Liver (tissue), 9 donors: ENCODE measurements around the gene SMC1A. TPM values are rescaled to one million over a fixed set of nuclear protein-coding genes. Genes with fewer than 3 reads are reported as not detected.

Experiments
- DNase-seq: peaks from one replicate; pipeline ENCODE4 v3.0.0-alpha.2; 2017; ENCODE audit warnings: low spot score
- H3K27ac ChIP-seq, 2 donors: one replicate each; pipeline ENCODE4 v1.7.0; 2013; ENCODE audit warnings: inconsistent platforms in 2 of 2, low read length in 2 of 2, control low read depth in 1 of 2, low read depth in 1 of 2, mild to moderate bottlenecking in 1 of 2
- H3K27me3 ChIP-seq, 4 donors: one replicate each; pipeline versions ENCODE4 v1.6.1 to v1.7.0; 2013; ENCODE audit warnings: low read length in 3 of 4, inconsistent platforms in 1 of 4, mild to moderate bottlenecking in 1 of 4, moderate library complexity in 1 of 4; ENCODE audit not compliant: control insufficient read depth in 4 of 4, insufficient read depth in 4 of 4
- H3K36me3 ChIP-seq, 4 donors: one replicate each; pipeline versions ENCODE4 v1.6.1 to v1.7.0; 2013; ENCODE audit warnings: low read length in 3 of 4, mild to moderate bottlenecking in 3 of 4, low read depth in 1 of 4, moderate library complexity in 1 of 4; ENCODE audit not compliant: control insufficient read depth in 4 of 4, insufficient read depth in 3 of 4
- H3K4me1 ChIP-seq, 4 donors: one replicate each; pipeline versions ENCODE4 v1.6.1 to v1.7.0; 2013; ENCODE audit warnings: low read length in 3 of 4, mild to moderate bottlenecking in 3 of 4, moderate library complexity in 1 of 4; ENCODE audit not compliant: control insufficient read depth in 4 of 4, insufficient read depth in 4 of 4
- H3K4me3 ChIP-seq, 3 donors: one replicate each; pipeline versions ENCODE4 v1.6.1 to v1.7.0; 2013; ENCODE audit warnings: low read length in 3 of 3, control low read depth in 1 of 3, low read depth in 1 of 3, mild to moderate bottlenecking in 1 of 3
- H3K9ac ChIP-seq, 2 donors: one replicate each; pipeline ENCODE4 v1.7.0; 2013; ENCODE audit warnings: low read length in 2 of 2, mild to moderate bottlenecking in 2 of 2, moderate library complexity in 2 of 2, control low read depth in 1 of 2, low read depth in 1 of 2
- H3K9me3 ChIP-seq, 4 donors: one replicate each; pipeline versions ENCODE4 v1.6.1 to v1.7.0; 2013; ENCODE audit warnings: low read length in 3 of 4; ENCODE audit not compliant: control insufficient read depth in 4 of 4
- EGR1 ChIP-seq, 2 donors: IDR thresholded peaks; 2 replicates each; pipeline ENCODE4 v1.6.1; 2016 to 2018; ENCODE audit warnings: antibody characterized with exemption in 2 of 2, low read depth in 2 of 2
- FOXA1 ChIP-seq: IDR thresholded peaks from 2 replicates; pipeline ENCODE4 v1.6.1; 2016; ENCODE audit warnings: antibody characterized with exemption
- FOXA2 ChIP-seq: IDR thresholded peaks from 2 replicates; pipeline ENCODE4 v1.6.1; 2016; ENCODE audit warnings: antibody characterized with exemption
- GABPA ChIP-seq, 2 donors: IDR thresholded peaks in 1 of 2; conservative IDR thresholded peaks in 1 of 2; 2 replicates each; pipeline ENCODE4 v1.6.1; 2016; ENCODE audit warnings: antibody characterized with exemption in 2 of 2, mild to moderate bottlenecking in 1 of 2, moderate library complexity in 1 of 2
- HNF4A ChIP-seq, 2 donors: conservative IDR thresholded peaks; 2 replicates each; pipeline ENCODE4 v1.6.1; 2016; ENCODE audit warnings: antibody characterized with exemption in 2 of 2, mild to moderate bottlenecking in 2 of 2
- HNF4G ChIP-seq: IDR thresholded peaks from 2 replicates; pipeline ENCODE4 v1.6.1; 2016; ENCODE audit warnings: antibody characterized with exemption
- JUND ChIP-seq, 2 donors: IDR thresholded peaks; 2 replicates each; pipeline ENCODE4 v1.6.1; 2016; ENCODE audit warnings: antibody characterized with exemption in 2 of 2
- NR2F2 ChIP-seq: IDR thresholded peaks from 2 replicates; pipeline ENCODE4 v1.6.1; 2016; ENCODE audit warnings: antibody characterized with exemption
- RAD21 ChIP-seq, 2 donors: IDR thresholded peaks; 2 replicates each; pipeline ENCODE4 v1.6.1; 2016; ENCODE audit warnings: antibody characterized with exemption in 2 of 2, mild to moderate bottlenecking in 2 of 2
- RXRA ChIP-seq, 2 donors: IDR thresholded peaks; 2 replicates each; pipeline ENCODE4 v1.6.1; 2017 to 2018; ENCODE audit warnings: antibody characterized with exemption in 2 of 2, mild to moderate bottlenecking in 1 of 2
- SP1 ChIP-seq: IDR thresholded peaks from 2 replicates; pipeline ENCODE4 v1.6.1; 2018; ENCODE audit warnings: antibody characterized with exemption, mild to moderate bottlenecking
- TAF1 ChIP-seq: conservative IDR thresholded peaks from 2 replicates; pipeline ENCODE4 v1.6.1; 2016; ENCODE audit warnings: antibody characterized with exemption, mild to moderate bottlenecking
- YY1 ChIP-seq: IDR thresholded peaks from 2 replicates; pipeline ENCODE4 v1.6.1; 2016; ENCODE audit warnings: antibody characterized with exemption, mild to moderate bottlenecking
- WGBS: extraction: QIAGEN DNeasy Blood & Tissue Kit; methylation state at CpG from one replicate; pipeline ENCODE4 v1.1.7; 2013; 5-methylcytosine and 5-hydroxymethylcytosine counted together
- polyA plus RNA-seq, 2 donors: library from polyadenylated mRNA; stranded (reverse) in 1 of 2; unstranded in 1 of 2; fragments of 200-250 nt in 1 of 2; fragments of >200 nt in 1 of 2; fragmentation: Nextera tagmentation in 1 of 2; extraction: Ambion mirVana in 1 of 2; gene quantifications; one replicate each; pipeline versions ENCODE4 v1.2.1 to v1.2.3, GENCODE V29; 2013 to 2015
- total RNA-seq, 2 donors: library from RNA; depleted of rRNA; stranded (reverse); fragments of >200 nt; gene quantifications; one replicate each; pipeline ENCODE4 v1.2.3, GENCODE V29; 2014
- TF ChIP-seq, protein P1 (sequence below): IDR thresholded peaks from 2 replicates; pipeline ENCODE4 v1.6.1; 2016; ENCODE audit warnings: antibody characterized with exemption, mild to moderate bottlenecking
- TF ChIP-seq, protein P2 (sequence below): IDR thresholded peaks from 2 replicates; pipeline ENCODE4 v1.6.1; 2016; ENCODE audit warnings: antibody characterized with exemption
- TF ChIP-seq, protein P3 (sequence below): IDR thresholded peaks from 2 replicates; pipeline ENCODE4 v1.6.1; 2016; ENCODE audit warnings: antibody characterized with exemption
- TF ChIP-seq, protein P4 (sequence below): fragments of 150-350 bp; IDR thresholded peaks from 2 replicates; pipeline ENCODE4 v1.5.1; 2017; ENCODE audit warnings: improper control_type of control experiment, low read depth, low read length; ENCODE audit not compliant: missing input control
- TF ChIP-seq, protein P5 (sequence below): IDR thresholded peaks from 2 replicates; pipeline ENCODE4 v1.6.1; 2016; ENCODE audit warnings: antibody characterized with exemption
- donor health status: healthy.
- donor health status: healthy.
- donor health status: healthy.
- donor health status: healthy.
- donor health status: healthy.

Gene SMC1A
- total and polyA plus RNA-seq, 4 donors: 11.0 to 25.6 (median 18.2) TPM

DNA sequence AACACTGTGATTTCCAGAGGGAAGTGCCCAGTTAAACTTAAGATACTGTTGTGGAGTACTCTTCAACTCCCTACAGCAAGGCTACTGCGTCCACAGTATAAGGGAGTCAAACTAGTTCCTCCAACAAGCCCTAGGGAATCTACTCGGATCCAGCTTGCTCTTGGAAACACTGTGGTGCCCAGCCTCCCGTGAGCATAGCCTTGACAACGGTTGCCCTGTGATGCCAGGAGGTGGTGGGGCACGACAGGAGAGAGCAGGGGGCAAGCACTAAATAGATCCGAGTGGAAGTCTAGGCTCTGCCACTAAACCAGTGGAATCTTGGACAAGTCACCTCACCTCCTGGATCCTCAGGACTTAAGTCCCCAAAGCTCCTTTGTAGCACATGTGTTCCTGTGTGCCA is 45.6 kb downstream of the SMC1A start:
- Histone ChIP-seq H3K9ac (no peak overlapping the region), H3K36me3 (peaks cover 3 to 45% (median 24%) of the 10 kb centered on the region in 4 donors), H3K4me3 (no peak overlapping the region), H3K4me1 (no peaks in the 10 kb centered on the region), H3K27me3 (no peaks in the 10 kb centered on the region), H3K27ac (no peak overlapping the region), H3K9me3 (no peaks in the 10 kb centered on the region)
- DNase-seq: no peak
- WGBS: 95% methylated on average over 6 of the region's 6 CpGs
- no peak for TF ChIP-seq GABPA (IDR thresholded peaks at IDR 0.05 in 1 of 2, conservative IDR thresholded peaks at IDR 0.05 in 1 of 2)
- TF ChIP-seq, protein P1, sequence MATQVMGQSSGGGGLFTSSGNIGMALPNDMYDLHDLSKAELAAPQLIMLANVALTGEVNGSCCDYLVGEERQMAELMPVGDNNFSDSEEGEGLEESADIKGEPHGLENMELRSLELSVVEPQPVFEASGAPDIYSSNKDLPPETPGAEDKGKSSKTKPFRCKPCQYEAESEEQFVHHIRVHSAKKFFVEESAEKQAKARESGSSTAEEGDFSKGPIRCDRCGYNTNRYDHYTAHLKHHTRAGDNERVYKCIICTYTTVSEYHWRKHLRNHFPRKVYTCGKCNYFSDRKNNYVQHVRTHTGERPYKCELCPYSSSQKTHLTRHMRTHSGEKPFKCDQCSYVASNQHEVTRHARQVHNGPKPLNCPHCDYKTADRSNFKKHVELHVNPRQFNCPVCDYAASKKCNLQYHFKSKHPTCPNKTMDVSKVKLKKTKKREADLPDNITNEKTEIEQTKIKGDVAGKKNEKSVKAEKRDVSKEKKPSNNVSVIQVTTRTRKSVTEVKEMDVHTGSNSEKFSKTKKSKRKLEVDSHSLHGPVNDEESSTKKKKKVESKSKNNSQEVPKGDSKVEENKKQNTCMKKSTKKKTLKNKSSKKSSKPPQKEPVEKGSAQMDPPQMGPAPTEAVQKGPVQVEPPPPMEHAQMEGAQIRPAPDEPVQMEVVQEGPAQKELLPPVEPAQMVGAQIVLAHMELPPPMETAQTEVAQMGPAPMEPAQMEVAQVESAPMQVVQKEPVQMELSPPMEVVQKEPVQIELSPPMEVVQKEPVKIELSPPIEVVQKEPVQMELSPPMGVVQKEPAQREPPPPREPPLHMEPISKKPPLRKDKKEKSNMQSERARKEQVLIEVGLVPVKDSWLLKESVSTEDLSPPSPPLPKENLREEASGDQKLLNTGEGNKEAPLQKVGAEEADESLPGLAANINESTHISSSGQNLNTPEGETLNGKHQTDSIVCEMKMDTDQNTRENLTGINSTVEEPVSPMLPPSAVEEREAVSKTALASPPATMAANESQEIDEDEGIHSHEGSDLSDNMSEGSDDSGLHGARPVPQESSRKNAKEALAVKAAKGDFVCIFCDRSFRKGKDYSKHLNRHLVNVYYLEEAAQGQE: no peak
- TF ChIP-seq FOXA2: no peak
- TF ChIP-seq SP1: no peak
- TF ChIP-seq, protein P2, sequence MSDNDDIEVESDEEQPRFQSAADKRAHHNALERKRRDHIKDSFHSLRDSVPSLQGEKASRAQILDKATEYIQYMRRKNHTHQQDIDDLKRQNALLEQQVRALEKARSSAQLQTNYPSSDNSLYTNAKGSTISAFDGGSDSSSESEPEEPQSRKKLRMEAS: no peak
- TF ChIP-seq FOXA1: no peak
- TF ChIP-seq HNF4A (conservative IDR thresholded peaks at IDR 0.05): no peak
- no peak for TF ChIP-seq TAF1
- TF ChIP-seq, protein P3, sequence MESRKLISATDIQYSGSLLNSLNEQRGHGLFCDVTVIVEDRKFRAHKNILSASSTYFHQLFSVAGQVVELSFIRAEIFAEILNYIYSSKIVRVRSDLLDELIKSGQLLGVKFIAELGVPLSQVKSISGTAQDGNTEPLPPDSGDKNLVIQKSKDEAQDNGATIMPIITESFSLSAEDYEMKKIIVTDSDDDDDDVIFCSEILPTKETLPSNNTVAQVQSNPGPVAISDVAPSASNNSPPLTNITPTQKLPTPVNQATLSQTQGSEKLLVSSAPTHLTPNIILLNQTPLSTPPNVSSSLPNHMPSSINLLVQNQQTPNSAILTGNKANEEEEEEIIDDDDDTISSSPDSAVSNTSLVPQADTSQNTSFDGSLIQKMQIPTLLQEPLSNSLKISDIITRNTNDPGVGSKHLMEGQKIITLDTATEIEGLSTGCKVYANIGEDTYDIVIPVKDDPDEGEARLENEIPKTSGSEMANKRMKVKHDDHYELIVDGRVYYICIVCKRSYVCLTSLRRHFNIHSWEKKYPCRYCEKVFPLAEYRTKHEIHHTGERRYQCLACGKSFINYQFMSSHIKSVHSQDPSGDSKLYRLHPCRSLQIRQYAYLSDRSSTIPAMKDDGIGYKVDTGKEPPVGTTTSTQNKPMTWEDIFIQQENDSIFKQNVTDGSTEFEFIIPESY: no peak
- TF ChIP-seq RXRA (IDR thresholded peaks at IDR 0.05): no peak
- TF ChIP-seq YY1: no peak
- TF ChIP-seq, protein P4, sequence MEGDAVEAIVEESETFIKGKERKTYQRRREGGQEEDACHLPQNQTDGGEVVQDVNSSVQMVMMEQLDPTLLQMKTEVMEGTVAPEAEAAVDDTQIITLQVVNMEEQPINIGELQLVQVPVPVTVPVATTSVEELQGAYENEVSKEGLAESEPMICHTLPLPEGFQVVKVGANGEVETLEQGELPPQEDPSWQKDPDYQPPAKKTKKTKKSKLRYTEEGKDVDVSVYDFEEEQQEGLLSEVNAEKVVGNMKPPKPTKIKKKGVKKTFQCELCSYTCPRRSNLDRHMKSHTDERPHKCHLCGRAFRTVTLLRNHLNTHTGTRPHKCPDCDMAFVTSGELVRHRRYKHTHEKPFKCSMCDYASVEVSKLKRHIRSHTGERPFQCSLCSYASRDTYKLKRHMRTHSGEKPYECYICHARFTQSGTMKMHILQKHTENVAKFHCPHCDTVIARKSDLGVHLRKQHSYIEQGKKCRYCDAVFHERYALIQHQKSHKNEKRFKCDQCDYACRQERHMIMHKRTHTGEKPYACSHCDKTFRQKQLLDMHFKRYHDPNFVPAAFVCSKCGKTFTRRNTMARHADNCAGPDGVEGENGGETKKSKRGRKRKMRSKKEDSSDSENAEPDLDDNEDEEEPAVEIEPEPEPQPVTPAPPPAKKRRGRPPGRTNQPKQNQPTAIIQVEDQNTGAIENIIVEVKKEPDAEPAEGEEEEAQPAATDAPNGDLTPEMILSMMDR: no peak
- TF ChIP-seq, protein P5, sequence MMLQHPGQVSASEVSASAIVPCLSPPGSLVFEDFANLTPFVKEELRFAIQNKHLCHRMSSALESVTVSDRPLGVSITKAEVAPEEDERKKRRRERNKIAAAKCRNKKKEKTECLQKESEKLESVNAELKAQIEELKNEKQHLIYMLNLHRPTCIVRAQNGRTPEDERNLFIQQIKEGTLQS: no peak
- no peak for TF ChIP-seq EGR1 (IDR thresholded peaks at IDR 0.05; ENCODE audit: low read depth in 2 of 2)
- no peak for TF ChIP-seq NR2F2
- no peak for TF ChIP-seq RAD21 (IDR thresholded peaks at IDR 0.05)
- no peak for TF ChIP-seq HNF4G
- no peak for TF ChIP-seq JUND (IDR thresholded peaks at IDR 0.05)
